NOMO-1 (cell line): ENCODE measurements around the gene DPF3.

Source experiments
- DNase-seq, 2 experiments: peaks; one replicate each; lab custom pipeline; 2025; ENCODE audit not compliant: unreplicated experiment in 2 of 2; lab: John Stamatoyannopoulos, UW

Gene DPF3

DNA sequence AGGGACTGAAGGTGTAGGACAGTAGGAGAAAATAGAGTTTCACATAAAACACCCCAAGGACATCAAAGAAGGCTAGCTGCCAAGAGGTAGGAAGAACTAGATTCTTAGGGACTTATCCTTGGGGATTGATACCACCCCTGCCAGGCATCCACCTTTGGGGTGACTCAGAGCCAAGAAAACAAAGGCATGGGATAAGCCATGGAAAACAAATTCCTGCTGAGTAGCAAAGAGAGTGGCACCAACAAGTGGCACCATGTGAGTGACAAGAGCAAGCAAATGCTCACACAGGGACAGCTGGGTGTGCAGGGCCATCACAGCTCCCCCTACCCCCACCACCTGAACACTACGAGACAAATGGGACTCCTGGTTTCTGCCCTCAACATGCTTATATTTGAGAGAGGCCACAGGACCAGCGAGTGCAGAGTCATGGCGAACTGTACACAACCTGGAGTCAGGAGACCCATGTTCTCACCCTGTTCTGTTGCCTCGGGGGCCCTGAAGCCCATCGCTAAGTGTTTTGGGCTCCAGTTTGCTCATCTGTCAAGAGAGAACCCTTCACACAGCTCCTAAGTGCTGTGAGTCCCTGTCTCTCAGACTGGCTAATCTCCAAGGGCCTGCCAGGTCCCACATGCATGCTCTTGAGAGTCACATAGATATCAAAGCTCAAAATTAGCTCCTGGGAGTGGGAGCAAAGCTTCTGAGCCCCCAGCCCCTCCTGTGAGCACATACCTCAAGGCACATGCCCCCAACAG lies 91.9 kb downstream of the DPF3 start:
- no peak for DNase-seq

DNA sequence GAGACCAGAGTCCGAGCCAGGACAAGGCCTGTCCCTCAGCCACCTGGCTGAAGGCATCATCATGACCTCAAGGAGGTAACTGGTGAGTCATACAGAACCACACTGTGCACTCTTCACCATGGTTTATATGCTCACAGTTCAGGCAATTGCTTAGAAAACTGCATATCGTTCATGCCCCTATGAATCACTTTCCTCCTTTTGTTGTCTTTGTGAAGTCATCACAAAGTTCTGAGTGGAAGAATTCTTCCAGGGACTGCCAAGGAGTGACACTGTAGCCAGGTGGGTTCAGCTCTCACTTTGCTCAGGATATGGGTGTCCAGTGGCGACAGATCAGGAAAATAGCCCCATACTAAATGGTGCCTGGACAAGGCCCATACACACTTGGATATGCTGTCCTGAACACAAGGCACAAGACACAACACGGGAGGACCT lies 92.5 kb downstream of the DPF3 start:
- no peak for DNase-seq

DNA sequence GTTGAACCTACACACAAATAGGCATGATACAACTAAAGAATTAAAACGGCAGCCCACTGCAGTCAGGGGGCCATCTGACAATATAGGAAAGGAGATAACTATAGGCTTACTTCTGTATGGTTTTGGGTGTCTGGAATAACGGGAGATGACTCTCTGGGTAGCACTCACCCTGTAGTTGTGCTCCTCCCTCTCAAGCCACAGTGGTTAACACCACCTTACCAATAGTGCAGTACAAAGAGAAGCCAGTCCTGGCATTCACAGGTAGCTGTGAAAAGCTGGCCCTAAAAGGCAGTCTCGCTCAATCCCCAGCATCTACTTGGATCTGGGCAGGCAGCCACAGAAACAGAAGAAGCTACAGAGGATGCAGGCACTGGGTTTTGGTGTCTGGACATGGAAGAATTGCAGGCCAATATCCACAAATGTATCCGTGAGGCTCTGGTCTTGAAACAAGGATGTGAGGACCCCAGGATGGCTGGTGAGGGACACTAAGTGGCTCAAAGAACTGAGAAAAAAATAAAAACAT lies 93.0 kb downstream of the DPF3 start:
- DNase-seq: no peak

DNA sequence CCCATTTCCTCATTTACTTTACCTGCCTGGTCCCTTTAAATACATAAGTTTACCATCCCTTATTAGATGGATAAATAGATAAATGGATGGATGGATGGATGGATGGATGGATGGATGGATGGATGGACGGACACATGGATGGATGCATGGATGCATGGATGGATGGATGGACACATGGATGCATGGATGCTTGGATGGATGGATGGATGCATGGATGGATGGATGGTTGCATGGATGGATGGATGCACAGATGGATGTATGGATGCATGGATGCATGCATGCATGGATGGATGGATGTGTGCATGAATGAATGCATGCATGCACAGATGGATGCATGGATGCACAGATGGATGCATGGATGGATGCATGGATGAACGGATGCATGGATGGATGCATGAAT lies 93.6 kb downstream of the DPF3 start:
- DNase-seq: no peak

DNA sequence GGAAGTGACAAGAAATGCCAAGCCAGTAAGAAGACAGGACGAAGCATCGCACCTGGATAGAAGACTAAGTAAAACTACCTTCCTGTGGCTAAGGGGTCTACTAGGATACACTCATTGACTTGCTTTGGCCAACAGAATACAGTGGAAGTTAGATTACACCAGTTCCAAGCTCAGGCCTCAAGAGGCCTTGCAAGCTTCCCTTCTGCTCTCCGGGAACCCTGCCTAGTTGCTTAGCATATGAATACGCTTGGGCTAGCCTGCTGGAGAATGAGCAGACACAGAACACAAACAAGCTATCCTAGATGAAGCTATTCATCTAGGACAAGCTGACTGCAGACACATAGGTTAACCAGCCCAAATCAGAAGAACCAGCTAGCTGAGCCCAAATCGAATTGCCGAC lies 97.0 kb downstream of the DPF3 start:
- DNase-seq: no peak

DNA sequence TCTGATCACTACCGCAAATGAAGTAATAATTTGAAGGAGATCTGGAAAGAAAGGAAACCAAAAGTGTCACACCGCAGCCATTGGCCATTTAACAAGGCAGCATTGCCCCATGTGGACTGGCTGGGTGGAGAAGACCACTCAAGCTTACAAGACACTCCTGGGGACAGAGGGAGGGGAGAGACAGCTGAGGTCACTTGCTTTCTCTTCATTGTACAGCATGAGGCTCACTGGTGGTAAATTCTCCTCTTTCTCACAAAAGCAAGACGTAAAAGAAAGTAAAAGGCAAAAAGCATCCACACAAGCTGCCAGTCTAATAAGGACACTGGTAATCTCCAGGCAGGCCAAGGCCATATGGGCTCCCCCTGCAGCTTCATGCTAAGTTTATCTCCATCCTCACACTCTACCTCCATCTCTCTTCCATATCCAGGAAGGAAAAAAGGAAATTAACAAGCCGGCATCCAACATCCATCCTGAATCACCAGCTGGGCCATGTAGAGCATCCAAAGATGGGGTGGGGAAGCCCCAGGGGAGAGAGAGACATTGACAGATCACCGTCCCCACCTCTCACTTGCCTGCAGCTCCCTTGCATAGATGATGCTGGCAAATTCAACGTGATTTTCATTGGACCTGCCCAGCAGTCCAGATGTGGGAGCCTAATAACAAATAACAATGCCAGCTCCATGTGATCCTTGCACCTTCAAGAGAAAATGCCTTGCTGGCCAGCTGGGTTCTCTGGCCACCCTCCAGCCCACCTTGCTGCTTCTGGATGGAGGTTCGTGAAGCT lies 100.6 kb downstream of the DPF3 start:
- DNase-seq: no peak

DNA sequence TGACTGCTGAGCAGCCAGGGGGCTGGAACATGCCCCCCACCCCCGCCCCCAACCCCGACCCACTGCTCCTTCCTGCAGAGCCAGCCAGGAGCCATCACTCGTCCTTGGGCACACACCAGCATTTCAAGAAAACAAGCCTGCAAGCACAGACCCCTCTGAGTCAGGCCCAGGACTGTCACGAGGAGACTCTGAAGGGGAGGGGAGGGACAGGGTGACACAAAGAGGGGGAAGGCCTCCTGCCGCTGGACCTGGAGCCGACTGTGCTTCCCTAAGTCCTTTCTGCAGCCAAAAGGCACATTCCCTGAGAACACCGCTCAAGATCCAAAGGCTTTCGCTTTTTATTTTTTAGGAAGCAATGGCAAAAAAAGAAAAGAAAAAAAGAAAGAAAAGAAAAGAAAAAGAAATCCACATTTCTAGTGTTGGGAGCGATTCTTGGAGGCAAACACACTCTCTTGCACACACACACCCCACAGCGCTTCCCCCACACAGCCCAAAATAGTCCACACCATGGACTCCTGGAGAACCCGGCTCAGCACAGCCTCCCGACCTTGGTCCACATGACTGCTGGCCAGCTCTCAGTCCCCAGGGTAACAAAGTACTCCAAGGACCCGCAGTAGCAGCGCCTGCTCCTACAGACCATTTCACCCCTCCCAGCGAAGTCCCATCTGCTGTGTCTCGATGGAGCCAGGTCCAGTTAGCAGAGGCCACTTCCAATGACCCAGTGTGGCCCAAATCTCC lies 101.7 kb downstream of the DPF3 start:
- no peak for DNase-seq

DNA sequence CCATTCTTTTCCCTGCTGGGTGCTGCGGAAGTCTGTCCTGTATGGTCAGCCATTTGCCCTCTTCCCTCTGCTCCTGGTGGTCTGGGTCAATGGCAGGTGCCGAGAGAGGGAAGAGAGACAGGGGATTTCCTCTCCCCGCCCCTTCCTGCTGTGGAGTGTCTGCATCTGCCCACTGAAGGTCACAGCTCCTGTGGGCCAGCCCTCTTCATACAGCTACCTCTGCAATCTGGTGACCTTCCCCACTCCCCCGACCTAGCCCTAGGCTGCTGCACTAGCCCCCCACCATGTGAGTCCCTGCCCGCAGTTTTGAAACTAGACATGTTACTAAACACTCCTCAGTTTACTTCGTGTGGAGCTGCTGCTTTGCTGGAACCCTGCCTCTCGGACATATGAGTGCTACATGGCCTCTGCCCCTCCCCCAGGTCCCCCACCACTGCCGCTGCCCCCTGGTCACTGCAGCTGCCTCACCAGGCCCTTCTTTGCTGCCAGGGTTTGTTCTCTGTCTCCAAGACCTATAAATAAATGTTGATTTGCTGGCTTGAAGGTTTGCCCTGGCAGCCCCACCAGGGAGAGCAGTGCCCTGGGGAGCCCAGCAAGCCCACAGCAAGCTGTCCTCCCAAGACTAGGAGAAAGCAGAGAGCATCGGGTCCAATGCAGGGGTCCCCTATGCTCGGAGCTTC lies 102.9 kb downstream of the DPF3 start:
- DNase-seq: no peak

DNA sequence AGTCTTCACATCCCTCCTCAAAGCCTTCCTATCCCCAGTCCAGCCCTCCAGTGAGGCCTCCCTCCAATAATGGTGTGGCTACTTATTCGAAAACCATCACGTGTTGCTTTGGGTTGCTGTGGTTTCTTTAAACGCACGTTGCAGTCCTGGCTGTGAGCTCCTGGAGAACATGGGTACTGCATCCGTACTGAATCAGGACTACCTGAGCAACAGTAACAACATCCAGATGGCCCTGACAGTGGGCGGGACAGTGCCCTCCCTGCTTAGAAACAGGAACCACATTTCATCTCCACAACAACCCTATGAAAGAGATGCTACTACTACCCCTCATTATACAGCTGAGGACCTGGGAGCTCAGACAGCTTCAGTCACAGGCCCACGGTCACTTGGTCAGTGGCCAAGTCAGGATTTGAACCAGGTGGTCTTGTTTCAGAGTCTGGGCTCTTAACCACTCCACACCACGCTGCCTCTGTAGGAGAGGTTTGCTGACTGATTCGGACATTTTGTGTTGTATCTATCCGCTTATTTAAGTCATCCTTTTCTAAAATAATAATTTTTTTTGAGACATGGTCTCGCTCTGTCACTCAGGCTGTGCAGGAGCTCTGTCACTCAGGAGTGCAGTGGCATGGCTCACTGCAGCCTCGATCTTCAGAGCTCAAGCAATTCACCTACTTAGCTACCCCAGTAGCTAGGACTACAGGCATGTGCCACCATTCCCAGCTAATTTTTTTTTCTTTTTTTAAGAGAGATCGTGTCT lies 104.8 kb downstream of the DPF3 start:
- no peak for DNase-seq

DNA sequence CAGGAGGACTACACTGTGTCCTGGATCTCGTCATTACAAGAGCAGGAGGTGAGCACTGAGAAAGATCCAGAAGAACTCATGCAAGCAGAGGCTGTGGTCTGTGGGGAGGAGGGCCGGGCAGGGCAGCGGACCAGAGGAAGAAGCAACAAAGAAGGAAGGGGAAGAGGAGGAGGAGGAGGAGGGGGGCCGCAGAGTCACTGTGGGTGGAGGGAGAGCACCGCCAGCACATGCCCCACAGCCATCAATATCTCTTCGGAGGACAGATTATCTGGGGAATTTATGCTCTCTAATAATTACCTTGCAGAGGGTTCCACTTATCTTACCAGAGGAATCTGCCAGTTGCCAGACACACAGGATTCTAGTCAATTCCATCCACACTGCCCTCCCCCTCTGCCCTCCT lies 105.6 kb downstream of the DPF3 start:
- DNase-seq: no peak

DNA sequence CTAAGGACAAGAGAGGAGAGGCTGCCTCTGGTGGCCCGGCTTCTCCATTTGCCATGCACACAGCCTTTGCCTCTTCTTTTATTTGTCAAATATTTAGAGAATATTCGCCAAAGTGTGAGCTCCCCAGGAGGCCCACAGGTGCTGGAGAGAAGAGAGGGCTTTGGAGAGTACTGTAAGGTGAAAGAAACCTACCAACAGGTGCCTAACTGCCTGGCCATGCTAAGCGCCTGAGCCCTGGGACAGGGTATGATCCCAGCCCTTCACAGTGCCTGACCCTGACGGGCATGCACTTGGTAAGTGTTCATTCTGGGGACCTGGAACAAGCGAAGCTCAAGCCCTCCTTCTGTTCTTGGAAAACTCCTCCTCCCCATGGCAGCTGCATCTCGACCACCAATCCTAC lies 106.1 kb downstream of the DPF3 start:
- DNase-seq: no peak

DNA sequence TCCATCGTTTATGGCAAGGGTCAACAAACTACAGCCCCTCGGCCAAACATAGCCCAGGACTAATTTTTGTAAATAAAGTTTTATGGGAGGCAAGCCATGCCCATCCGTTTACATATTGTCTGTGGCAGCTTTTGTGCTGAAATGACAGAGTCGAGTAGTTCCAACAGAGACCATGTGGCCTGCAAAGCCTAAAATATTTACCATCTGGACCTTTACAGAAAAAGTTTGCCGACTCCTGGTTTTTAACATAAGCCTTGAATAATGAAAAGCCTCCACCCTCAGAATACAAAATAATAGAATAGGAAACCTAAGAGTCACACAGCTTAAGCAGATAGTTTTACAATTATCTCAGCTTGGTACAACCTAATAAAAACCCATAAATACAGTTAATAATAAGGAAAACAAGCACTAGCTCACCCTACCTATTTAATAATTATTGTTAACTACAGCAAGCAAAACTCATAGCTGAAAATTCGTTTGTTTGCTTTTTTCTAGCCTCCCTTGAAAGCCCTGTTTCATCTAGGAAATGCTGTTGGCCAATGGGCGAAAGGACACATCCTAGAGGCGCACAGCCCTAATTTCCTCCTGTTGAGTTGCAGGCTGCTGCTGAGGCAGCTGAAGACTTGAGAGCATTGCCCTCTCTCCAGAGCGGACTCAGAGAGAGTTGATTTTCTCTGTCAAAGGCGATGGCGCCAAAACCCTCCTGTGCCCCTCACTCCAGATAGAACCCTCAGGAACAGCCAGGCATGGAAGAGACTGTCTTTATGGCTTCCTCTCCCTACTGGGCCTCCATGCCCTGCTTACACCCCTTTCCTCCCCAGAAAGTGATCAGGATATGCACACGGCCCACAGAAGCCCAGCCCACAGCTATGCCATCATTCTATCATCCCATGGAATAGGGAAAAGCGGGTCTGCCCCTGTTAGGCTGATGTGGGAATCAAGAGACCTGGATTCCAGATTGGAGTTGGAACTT lies 107.2 kb downstream of the DPF3 start:
- DNase-seq: no peak

DNA sequence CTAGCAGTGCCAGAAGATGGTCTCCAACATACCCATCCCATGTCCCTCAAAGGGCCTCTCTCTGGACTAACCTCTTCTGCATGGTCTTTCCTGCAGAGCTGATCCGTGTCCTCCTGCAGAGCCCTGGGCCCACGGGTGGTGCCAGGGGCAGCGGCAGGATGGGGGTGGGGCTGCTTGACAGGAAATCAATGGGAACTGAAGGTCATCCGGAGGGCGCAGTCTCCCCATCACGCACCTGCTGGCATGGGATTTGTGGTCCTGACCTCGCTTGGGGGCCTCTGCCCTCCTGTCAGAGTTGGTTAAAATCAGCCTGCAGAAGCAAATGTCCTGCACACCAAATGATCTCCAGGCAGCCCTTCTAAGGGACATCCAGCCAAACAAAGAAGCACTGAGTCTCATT lies 110.2 kb downstream of the DPF3 start:
- DNase-seq: no peak

DNA sequence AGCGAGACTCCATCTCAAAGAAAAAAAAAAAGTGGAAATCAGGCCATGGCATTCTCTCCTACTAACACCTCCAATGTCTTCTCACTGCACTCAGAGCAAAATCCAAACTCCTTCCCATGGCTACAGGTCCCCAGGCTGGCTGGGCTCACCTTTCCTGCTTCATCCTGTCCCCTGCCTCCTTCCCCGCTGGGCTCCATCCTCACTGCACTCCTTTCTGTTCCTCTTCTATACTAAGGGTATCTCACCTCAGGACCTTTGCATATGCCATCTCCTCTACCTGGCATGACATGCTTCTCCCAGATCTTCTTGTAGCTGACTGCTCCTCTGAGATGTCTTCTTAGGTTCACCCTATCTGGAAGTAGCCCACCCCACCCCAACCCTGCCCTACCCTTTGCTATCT lies 111.1 kb downstream of the DPF3 start:
- no peak for DNase-seq

DNA sequence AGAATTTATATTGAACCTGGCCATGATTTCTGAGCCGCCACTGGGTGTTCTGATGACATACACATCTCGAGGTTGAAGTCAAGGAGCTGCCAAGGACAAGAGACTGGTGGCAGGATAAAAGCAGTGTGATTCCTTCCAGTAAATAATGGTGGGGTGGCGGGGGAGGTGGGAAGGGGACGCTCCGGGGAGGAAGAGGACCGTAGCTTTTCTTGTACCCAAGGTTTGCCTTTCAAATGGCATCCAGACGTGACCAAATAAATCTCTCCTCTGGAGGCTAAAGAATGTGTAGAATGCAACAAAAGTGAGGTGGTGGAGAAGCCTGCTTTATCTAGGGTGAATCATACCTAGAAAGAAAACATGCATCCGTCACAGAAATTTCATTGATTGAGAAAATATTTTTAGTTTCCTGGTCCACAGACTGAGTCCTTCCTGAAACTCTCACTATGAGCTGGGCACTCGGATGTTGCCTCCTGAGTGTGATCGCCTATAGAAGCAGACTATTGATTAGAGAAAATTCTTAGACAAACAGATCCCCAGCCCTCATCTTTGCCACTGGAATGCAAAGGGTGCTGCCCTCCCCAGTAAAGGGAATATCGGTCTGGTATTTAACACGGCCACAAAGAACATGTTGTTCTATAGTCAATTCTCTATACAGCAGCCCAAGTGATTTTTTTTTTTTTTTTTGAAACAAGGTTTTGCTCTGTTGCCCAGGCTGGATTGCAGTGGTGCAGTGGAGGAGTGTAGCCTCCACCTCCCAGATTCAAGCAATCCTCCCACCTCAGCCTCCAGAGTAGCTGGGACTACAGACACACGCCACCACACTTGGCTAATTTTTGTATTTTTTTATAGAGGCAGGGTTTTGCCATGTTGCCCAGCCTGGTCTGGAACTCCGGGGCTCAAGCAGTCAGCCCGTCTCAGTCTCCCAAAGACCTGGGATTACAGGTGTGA lies 112.1 kb downstream of the DPF3 start:
- DNase-seq: no peak

DNA sequence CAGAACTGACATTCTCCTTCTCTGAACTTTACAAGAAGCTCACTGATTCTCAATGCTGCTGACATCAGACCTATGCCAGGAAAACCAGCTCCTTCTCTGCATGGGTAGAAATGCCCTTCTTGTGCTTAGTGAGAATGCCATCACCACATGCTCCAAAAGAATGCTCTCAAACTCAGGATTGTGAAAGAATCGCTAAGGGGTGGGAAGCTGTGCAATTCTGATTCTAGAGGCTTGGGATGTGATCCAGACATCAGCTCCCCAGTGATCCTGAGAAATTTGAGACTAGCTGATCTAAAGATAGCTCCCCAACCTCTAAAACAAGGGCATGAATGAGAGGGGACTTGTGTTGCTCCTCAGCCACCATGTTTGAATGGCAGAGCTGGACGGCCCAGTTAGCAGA lies 113.2 kb downstream of the DPF3 start:
- no peak for DNase-seq

DNA sequence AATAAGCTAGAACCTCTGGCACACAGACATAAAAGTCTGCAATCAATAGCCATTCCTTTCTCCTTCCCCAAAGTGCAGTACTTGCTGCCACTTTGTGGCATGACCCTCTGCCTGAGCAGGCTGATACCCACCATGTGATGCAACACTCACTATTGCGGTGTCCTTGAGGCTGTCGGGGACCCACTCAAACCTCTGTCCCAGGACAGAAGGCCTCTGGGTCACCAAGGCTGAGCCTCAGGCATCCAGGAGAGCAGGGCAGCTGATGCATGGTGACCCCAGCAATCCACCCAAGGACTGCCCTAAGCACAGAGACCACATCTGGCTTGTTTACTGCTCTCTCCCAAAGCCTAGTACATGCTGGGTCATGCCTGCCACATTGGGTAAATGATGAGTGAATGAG lies 114.2 kb downstream of the DPF3 start:
- DNase-seq: no peak

DNA sequence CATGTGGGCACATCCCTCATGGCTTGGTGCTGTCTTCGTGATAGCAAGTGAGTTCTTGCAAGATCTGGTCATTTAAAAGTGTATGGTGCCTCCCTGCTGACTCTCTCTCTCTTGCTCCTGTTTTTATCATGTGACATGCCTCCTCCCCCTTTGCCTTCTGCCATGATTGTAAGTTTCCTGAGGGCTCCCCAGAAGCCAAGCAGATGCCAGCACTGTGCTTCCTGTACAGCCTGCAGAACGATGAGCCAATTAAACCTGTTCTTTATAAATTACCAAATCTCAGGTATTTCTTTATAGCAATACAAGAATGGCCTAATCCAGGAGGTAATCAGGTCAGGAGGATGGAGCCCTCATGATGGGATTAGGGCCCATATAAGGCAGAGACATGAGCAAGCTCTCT lies 116.3 kb downstream of the DPF3 start:
- no peak for DNase-seq
